GM19397 (cell line): ENCODE data around the gene PDLIM4.

Experiments used
- ATAC-seq: cut with Tn5 transposase; IDR thresholded peaks from one replicate; pipeline ENCODE4 v1.9.1; 2021; ENCODE audit warnings: mild to moderate bottlenecking, moderate library complexity; ENCODE audit not compliant: unreplicated experiment

The PDLIM4 gene

DNA sequence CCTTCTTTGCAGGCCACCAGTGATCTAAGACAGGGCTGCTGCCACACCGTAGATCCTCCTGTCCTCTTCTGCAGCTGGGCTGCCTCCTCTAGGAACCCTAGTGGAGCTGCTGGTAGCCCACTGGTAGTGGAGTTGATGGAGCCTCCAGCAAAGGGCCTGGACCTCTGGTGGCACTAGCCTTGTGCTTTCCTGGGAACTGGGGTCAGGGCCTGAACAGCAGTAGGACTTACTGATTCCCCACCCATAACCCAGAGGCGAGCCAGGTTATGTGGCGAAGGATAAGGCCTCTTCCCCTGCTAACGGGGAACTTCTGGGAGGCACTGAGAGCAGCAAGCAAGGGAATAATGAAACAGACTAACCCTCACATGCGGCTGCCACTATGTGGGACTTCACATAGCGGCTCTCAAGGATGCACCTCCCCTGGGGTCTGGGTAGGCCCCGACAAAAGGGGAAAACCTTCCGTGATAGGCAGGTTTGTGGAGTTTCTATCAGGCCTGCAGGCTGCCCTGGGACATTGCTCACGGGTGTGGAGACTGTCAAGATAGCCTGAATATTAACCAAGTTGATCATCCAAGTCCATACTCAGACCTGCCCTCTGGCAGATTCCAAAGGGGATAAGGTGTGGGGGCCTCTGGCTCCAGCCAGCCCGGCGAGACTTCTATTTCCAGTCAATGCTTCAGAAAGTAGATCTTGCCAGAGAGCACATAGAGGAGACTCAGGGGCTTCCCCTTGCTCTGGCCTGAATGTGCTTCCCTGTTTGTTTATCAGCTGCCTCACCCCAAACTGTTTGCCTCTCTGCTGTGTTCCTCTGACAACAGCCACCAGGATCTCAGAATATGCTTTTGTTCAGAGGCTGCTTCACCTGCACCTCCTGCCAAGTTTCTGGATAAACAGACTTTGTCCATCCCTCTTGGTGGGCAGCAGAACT lies 44.1 kb downstream of the PDLIM4 start:
- ATAC-seq = no peak

DNA sequence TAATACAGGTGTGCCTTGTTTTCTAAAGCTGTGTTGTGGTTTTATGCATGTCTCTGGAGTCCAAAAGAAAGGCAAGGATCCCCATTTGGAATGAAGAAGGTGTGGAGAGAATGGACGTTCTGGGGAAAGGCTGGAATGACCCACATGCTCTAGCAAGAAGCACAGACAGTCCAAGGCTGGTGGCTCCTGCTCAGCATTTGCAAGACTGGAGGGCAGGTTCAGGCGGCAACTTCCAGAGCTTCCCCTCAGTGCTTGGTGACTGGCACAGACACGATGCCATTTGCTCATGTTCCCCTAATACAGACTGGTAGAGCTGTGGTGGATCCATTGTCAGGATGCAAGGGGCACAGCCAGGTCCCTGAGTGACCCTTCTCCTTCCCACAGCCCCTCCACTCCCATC lies 44.9 kb downstream of the PDLIM4 start:
- ATAC-seq = no peak

DNA sequence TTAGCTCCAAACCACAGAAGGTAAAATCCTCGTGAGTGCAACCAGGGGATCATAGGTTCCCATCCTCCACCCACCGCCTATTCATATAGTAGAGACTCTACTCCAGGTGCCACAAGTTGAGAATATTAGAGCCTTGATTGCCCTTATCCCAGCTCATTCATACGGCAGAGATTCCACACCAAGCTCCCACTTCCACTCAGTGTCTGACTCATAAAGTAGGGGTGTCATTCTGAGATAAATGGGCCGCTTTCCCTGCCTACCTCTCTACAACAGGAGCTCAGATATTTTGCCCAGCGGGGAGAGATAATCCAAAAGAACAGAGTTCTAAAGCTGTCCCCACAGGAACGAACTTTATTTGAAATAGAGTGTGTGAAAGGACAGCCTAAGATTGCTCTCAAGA lies 46.1 kb downstream of the PDLIM4 start:
- no peak for ATAC-seq

DNA sequence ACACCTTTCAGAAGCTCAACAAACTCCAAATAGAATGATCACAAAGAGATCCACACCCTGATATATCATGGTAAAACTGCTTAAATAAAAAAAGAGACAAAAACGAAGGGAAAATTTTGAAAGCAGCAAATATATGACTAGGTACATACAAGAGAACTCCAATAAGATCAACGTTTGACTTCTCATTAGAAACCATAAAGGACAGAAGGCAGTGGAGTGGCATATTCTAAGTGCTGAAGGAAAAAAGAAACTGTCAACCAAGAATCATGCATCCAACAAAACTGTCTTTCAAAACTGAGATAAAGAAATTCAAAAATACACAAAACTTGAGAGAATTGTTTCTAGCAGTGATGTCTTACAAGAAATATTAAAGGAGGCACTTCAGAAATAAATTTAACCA lies 47.9 kb downstream of the PDLIM4 start:
- ATAC-seq = no peak

DNA sequence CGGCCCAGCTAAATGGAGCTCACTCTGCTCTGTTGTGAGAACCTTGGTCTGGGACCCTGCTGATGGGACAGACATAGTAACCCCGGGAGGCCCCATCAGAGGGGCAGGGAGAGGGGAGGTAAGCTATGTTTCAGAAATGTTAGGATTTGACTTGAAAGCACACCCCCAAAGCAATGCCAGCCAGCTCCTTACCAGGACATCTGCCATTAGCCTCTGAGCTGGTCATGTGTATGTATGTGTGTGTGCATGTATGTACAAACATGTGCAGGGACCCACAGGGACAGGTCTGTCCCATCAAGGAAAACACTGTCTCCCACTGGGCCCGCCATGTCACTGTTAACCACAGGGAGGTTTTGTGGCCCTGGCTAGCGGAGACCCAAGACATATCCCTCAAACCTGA lies 51.2 kb downstream of the PDLIM4 start:
- ATAC-seq = no peak

DNA sequence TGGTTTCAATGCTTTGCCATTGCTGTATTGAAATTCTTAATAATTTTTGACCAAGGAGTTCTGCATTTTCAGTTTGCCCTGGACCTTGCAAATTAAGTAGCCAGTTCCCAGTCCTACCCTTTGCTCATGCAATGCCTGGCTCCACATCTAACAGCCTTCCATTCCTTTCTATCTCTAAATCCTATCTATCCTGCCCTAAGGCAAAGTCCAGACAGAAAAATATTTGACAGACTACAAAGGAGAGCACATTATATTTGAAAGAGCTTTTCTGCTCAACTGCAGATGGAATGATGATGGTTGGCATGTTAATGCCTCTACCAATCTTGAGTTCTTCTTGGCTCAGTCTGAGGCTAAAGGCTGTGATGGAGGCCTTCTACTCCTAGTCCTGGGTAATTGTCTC lies 52.2 kb downstream of the PDLIM4 start:
- no peak for ATAC-seq

DNA sequence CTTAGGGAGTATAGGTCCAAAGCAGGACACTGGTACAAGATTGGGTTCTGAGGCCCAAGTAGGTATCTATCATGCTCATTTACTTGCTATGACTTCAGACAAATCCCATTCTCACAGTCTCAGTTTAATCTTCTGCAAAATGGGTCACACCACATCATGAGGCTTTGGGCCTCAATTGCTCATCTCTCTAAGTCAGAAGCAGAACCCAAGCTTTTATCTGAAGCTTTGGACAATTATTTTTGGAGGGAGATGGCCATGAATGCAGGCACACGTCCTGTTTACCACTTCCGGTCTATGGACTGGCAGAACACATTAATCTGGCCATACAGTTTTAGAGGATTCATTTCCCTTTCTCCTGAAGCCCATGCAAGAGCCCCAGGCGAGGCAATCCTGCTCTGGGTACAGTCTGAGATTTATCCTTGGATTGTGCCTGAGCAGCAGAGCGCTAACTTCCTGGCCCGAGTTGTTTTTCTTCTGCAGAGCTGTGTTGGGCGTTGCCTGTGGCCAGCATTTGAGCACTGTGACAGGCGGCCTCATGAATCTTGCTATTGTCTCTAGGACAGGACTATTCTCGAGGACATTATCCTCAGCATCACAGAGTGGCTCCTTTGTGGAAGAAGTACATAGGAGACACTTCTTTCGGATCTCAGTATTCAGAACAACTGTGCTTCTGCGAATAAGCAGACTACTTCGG lies 52.8 kb downstream of the PDLIM4 start:
- no peak for ATAC-seq

DNA sequence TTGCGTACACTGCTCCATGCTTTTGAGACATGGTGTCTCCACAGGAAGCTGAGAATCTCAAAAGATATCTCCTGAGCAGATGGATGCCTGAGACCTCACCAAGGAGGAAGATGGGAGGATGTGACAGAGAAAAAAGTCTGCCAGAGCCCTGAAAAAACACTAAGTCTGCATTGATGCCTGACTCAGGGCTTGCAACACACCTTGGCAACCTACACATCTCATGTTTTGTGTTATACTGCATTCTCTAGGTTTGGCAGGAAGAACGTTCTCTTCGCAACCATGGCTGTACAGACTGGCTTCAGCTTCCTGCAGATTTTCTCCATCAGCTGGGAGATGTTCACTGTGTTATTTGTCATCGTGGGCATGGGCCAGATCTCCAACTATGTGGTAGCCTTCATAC lies 55.9 kb downstream of the PDLIM4 start:
- ATAC-seq = no peak

DNA sequence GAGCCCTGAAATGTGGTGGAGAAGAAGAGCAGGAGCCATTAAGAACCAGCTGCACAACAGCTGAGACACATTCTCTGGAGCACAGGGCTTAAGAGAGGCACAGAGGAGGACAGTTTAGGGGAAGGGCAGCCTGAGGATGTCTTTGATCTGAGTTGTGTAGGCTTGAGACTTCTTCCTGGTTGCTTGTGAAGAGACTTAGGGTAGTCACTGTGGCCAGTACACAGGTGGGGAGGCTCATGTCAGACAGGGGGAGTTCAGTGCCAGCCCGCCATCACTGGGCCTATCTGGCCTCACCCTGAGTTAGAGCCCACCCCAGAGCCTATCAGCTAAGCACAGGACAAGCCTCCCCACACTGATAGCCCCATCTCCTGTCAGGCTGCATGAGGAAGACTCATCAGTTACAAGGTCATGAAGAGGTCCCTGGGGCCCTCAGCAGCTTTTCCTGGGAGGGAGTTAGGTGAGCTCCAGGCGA lies 56.5 kb downstream of the PDLIM4 start:
- no peak for ATAC-seq

DNA sequence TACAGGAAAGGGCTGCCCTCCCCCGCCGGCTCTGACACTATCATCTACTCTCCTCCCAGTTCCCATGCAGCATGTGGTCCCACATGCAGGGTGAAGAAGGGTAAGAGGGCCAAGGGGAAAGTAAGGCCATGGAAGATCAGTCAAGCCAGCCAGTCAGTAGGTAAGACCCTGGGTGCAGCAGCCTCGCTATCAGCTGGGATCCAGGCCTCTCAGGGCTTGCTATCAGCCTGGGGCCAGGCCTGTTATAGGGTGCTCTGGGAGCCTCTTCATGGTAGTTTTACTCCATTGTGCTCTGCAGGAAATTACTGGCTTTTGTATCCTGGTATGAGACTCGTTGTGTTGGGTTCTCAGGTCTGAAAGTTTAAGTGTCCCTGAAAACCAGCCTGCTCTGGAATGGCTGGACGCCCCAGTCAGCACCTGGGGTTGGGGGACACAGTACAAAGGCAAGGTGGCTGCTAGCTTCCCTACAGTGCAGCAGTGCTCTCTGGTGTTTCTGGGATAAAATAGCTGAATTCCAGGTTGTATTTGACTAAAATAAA lies 58.1 kb downstream of the PDLIM4 start:
- ATAC-seq = no peak

DNA sequence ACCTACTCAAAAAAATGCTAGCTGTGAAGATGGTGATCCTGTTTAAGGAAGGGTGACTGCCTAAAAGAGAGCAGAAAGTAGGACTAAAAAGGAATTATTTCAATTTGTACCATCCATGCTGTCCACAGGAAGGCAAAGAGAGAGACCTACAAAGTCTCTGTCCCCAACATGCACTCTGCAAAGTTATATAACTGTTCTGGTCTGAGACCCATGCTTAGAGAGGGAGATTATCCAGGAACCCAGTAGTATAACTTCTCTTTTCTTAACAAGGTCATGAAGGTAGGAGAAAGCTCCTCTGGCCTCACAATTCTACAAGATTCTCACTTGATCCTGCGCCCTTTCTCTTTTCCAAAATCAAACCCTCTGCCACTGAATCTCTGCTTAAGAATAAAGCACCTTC lies 62.5 kb downstream of the PDLIM4 start:
- ATAC-seq = no peak

DNA sequence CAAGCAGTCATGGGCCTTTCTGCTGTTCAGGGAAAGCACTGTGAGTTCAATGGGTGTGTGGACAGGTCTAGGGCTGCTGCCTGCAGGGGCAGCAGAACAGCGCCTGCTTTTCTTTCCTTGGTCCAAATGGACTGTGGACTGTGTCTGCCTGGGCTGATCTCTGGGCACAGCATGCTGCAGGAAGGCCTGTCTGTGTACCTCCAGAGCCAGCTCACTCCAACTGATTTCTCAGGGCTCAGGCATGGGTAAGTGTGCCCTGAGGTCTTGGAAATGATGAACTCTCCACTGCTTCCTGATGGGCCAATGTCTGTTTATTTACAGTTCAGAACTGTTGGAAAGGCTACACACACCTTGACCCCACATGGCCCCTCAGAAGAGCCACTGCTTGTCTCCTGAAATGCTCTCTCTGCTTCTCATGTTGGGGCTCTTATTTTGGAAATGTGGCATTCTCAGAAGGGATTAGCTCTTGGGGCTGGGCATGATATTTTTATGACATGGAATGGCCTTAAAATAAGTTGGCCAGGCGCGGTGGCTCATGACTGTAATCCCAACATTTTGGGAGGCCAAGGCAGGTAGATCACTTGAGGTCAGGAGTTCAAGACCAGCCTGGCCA lies 63.7 kb downstream of the PDLIM4 start:
- ATAC-seq = no peak

DNA sequence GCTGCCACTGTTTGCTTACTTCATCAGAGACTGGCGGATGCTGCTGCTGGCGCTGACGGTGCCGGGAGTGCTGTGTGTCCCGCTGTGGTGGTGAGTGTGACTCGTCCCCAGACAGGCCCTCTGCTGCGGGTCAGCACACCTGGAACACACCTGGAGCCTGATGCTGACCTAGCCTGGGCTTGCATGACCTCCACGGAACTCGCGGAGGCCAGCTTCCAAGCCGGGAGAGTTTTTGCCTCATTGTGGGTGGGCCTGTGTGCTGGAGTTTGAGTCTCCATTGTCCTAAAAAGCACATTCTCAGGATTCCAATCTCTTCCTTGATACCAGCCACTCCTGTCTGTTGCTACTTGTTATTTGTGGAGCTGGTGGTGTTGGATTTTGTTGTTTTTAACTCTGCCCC lies 64.8 kb downstream of the PDLIM4 start:
- no peak for ATAC-seq
